DMS 273 (cell line): ENCODE data around the gene SCGB1C2.
"Not testable (repeated sequence)": the region's sequence is repeated elsewhere in the genome, so short reads cannot be mapped to it uniquely, and the experiment has no call there.

Experiments used
- DNase-seq: peaks from one replicate; lab custom pipeline; 2025; ENCODE audit not compliant: unreplicated experiment; lab: John Stamatoyannopoulos, UW

The SCGB1C2 gene

DNA sequence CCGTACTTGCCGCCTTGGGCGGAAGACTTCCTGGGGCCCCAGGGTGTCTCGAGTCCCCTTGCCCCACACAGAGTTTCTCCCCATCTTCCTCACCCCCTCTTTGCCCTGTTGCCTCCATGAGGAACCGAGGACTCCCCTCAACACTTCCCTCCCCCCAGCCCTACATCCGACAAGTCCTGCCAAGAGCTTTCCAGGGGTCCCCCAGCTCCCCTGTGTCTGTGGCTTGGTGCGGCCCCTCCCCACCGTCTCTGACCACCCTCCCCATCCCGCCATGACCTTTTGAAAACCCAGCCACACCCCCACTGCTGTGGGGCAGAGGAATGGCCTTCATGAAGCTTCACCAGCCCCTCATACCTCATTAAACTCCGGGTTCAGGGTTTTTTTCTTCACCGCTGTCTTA is 11.4 kb downstream of the SCGB1C2 start:
- no peak for DNase-seq

DNA sequence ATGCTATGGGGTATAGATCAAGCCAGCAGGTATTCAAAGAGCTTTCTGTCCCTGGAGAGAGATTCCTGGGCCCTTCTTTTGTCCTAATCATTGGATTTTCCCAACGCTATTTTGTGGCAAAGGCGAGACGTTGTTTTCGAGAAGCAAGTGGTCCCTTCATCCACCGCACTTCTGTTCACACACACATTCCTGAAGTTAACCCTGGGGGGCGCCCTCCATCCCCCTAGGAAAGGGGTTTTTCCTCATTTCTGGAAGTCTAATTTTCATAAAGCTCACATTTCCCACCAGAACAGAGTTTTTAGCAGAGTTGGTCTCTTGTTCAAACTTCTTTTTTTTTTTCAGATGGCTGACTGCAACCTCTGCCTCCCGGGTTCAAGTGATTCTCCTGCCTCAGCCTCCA is 11.9 kb downstream of the SCGB1C2 start:
- no peak for DNase-seq

GRCh38 chr17:149897-150584 is 12.7 kb downstream of the SCGB1C2 start:
- no peak for DNase-seq

DNA sequence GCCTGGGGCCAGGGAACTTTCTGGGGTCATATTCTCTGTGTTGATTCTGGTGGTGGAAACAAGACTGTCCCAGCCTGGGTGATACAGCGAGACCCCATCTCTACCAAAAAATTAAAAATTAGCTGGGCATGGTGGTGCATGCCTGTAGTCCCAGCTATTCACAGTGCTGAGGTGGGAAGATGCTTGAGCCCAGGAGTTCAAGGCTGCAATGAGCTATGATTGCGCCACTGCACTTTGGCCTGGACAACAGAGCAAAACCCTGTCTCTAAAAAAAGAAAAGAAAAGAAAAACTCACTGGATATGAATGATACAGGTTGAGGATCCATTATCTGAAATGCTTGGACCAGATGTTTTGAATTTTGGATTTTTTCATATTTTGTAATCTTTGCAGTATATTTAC is 13.6 kb downstream of the SCGB1C2 start:
- DNase-seq = no peak

- no peak for DNase-seq
Observed at GRCh38 chr17:151886-152859, 14.8 kb downstream of the SCGB1C2 start.

GRCh38 chr17:152860-153420 is 15.6 kb downstream of the SCGB1C2 start:
- DNase-seq = no peak

DNA sequence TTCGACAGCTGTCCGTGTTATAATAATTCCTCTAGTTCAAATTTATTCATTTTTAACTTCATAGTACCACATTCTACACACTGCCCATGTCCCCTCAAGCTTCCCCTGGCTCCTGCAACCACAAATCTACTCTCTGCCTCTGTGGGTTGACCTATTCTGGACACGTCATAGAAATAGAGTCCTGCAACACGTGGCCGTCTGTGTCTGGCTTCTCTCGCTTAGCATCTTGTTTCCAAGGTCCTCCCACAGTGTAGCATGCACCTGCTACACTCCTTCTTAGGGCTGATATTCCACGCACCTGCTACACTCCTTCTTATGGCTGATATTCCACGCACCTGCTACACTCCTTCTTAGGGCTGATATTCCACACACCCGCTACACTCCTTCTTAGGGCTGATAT is 16.5 kb downstream of the SCGB1C2 start:
- no peak for DNase-seq

DNA sequence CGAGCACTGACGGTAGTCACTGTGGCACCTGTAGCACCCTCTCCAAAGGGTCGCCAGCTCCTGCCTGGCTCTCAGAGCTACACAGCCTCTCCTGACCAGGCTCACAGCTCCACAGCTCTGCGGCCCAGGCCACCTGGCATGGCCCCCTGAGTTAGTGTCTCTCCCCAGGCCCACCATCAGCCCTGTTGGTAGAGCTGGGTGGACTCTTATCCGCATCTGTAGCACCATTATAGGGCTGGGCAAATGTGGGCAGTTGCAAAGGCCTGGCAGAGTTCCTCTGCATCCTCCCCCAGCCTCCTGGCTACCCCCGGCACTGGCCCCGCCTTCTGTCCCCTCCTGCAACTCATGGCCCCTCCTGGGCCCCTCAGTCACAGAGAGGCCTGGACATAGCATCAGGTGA is 18.2 kb downstream of the SCGB1C2 start:
- no peak for DNase-seq

DNA sequence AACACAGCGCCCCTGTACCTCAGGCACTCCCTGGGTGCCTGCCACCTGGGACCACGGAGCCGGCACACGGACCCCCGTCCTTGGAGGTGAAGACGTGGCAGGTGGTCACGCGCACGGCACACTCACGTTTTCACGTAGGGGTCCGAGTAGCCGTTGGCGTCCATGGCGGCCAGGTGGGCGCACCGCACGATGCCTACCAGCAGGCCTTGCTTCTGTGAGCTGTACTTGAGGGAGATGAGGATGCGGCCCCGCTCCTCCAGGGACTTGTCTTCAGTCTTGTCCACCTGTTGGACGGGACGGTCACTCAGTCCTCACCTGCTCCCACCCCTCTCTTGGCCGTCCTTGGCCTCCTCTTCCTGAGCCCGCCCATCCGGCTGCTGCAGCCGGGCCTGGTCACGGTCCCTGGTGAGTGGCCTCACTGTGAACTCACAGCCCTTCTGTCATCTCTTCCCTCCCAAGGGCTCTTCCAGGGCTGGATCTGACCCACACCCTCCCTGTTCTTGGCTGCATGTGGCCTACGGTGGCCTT is 18.8 kb downstream of the SCGB1C2 start:
- no peak for DNase-seq

DNA sequence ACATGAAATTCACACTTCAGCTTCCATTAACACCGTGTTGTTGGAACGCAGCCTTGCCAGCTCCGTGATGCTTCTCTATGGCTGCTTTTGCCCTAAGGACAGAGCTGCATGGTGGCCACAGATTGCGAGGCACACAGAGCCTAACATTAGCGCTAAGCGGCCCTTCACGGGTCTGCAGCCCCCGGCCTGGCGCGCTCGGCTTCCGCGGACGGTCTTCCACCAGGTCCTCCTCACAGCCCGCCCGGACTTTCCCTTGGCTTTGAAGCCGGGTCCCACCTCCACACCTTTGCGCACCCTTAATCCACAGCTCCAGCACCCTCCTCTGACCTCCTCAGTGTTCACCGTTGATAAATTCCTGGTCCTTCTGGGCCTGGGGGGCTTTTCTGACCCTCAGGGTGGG is 19.6 kb downstream of the SCGB1C2 start:
- DNase-seq = no peak

DNA sequence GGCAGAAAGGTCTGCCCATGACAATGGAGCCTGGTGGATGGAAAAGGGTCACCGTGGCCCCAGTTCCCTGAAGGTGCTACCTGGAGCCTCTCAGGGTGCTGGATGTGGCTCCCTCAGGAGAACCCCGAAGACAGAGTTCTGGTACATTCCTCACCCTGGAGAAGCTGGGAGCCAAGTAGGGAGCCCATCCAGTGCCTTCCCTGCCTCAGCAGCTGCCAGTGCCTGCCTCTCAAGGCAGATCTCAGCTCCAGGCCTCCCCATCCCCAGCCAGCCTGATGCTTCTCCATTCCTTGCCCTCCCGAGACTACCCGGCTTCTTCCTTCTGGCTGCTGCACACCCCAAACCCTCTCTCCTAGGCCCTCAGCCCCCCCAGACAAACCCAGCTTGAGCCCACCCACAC is 20.5 kb downstream of the SCGB1C2 start:
- no peak for DNase-seq

DNA sequence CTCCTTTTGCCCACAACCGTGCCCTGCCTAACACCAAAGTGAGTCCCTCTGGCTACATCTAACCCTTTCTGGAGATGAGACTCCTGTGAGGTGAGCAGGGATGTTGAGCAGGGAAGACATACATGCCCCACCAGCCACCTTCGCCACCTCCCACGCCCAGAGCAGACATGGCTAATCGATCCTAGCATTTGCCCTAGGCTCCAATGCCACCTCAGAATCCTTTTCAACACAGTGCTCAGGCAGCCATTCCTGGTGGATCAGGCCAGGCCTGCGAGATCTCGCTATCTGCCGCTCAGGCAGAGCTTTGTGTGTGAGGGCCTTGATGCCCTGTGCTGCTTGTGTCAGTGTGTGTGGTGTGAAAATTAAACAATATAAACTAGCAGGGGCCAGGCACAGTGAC is 21.0 kb downstream of the SCGB1C2 start:
- DNase-seq = no peak

- DNase-seq = no peak
Observed at GRCh38 chr17:159609-160008, 22.2 kb downstream of the SCGB1C2 start.

DNA sequence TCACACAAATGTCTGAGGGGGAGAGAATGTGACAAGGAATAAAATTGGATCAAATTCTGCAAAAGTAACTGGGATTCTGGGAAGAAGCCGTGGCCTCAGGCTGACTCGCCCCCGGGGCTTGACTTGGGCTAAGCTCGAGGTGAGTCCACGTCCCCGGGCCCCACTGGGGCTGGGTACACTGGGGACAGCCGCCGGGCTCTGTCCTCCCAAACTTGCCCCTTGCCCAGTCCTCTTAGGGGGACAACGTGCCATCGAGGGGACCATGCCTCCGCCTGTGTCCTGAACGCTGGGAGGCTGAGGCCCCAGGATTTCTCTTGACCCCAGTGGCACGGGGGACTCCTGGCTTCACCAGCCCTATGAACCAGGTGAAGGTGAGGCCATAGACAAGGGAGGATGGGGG is 23.0 kb downstream of the SCGB1C2 start:
- no peak for DNase-seq

GRCh38 chr17:161481-161880 is 24.1 kb downstream of the SCGB1C2 start:
- DNase-seq = no peak

DNA sequence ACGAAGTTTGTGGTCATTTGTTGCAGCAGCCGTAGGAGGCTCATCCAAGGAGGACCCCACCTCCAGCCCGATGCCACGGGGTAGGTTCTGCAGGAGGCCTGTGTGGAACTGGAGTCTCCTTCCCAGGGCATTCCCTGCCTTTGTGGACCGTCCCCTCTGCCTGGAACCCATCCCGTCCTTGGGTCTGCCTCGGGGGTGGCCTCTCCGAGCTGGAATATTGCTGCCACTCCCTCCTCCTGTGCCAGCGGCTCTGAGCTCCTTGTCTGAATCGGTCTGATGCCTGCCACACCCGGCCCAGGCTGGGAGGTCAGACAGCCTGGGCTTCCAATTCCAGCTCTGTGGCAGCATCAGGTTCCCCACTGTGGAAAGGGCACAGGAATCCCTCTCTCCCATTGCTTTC is 25.3 kb downstream of the SCGB1C2 start:
- no peak for DNase-seq

GRCh38 chr17:163514-164098 is 26.2 kb downstream of the SCGB1C2 start:
- peak; percentile 8 for DNase-seq

DNA sequence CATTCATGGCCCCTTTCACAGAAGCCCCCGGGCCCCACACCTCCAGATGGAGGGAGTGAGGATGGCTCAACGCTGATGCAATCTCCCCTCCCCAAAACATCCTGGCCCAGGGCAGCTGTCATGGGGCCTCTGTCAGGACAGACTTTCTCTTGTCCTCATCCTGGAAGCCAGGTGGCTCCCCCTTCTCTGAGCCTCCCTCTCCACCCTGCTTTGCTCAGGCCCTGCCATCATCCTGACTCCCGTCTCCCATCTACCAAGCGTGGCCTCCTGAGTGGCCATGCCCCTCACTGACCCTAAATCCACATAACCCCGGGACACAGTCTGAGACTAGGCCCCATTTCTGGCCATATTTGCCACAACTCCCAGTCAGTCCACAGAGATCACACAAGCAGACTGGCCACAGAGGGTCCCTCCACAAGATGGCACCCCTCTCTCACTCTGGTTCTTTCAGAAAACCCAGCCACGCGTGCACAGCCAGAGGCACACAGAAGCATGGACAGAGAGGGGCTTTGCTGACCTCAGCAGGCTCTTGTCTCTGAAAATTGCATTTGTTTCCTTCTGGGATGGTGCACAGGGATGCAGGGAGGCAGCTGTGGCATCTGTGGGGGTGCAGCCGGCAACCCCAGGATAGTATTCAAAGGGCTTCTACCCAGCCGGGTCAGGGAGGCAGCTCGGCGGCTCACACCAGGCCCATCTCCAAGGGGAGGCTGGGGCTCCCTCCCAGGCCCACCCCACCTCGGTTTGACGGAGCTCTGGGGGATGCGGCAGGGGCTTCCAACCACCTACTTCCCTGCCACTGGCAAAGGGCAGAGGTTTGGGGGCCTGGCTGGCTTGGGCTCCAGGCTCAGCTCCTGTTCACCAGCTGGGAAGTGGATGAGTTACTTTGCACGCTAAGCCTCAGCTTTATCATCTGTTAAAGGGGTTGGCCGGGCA is 27.2 kb downstream of the SCGB1C2 start:
- DNase-seq = peak; percentile 63

DNA sequence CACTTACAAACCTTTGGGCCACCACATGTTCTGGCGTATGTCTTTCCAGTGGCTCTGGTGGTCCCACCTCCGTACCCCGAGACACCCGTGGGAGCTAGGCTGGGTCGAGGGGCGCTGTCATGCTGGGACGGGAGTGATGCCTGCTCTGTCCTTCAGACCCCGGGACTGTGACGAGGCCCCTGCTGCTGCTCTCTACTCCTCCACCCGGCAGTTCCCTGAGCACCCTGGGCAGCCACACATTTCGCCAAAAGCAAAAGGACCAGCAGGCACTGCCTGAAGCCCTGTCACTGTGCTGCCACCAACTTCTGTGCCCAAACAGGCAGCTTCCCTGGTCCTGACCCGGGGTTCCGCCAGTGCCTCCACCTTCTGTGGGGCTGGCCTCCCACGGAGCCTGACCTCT is 28.6 kb downstream of the SCGB1C2 start:
- no peak for DNase-seq

DNA sequence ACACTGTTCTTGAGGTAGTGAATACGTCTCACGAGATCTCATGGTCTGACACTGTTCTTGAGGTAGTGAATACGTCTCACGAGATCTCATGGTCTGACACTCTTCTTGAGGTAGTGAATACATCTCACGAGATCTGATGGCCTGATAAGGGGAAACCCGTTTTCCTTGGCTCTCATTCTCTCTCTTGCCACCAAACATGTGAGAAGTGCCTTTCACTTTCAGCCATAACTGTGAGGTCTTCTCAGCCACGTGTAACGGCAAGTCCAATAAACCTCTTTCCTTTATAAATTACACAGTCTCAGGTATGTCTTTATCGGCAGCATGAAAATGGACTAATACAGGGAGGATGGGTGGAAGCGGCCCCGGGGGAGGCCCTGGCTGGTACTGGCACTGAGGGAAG is 31.2 kb downstream of the SCGB1C2 start:
- DNase-seq = not testable (repeated sequence)
